K562 (cell line): ENCODE results near the gene TLN1. TPM values are rescaled to one million over a fixed set of nuclear protein-coding genes. Genes with fewer than 3 reads are reported as not detected.

Experiments
- ETV5 ChIP-seq: sonication (generic); formaldehyde crosslinking; IDR thresholded peaks from 2 replicates; pipeline ENCODE4 v1.4.0; 2020; ENCODE audit warnings: low read depth, mild to moderate bottlenecking, missing genetic modification reagents
- FOSL1 ChIP-seq: fragments of 200-800 bp; sonication (Bioruptor generic); conservative IDR thresholded peaks from 2 replicates; pipeline ENCODE4 v1.6.1; 2016; ENCODE audit warnings: missing genetic modification characterization, missing compliant biosample characterization
- ZBTB7A ChIP-seq: IDR thresholded peaks from 2 replicates; pipeline ENCODE4 v1.6.1; 2011; ENCODE audit warnings: low read depth, mild to moderate bottlenecking, low read length, moderate library complexity, borderline replicate concordance; ENCODE audit not compliant: control insufficient read depth
- polyA plus RNA-seq, 8 experiments: library from polyadenylated mRNA; depleted of rRNA in 4 of 8; stranded (reverse) in 5 of 8; unstranded in 3 of 8; fragments of >200 nt; fragmentation: Nextera tagmentation in 2 of 8; fragmentation: Illumina TruSeq in 1 of 8; extraction: Ambion mirVana in 2 of 8; extraction: Trizol in 1 of 8; gene quantifications; 2 replicates each; pipeline versions ENCODE4 v1.2.1 to v1.2.3, GENCODE V29; 2011 to 2014; ENCODE audit warnings: inconsistent platforms in 1 of 8, missing spikeins in 1 of 8
- total RNA-seq, 7 experiments: library from RNA; depleted of rRNA in 6 of 7; stranded (reverse); fragments of >200 nt in 6 of 7; fragmentation: Illumina TruSeq in 2 of 7; extraction: Trizol in 2 of 7; gene quantifications; 2 replicates each; pipeline versions ENCODE4 v1.2.1 to v1.2.3, GENCODE V29; 2011 to 2021; ENCODE audit warnings: low replicate concordance in 1 of 7
- TF ChIP-seq, protein P1 (sequence below): fragments of 450-650 bp; IDR thresholded peaks from 2 replicates; pipeline ENCODE4 v1.6.1; 2016; ENCODE audit warnings: mild to moderate bottlenecking, moderate library complexity

TLN1 gene
- total and polyA plus RNA-seq, 9 of the 15 experiments (the other 6 are each of a cell fraction or from before 2014, with no cell fraction given), result 3.6 to 240 (median 54.8) TPM

DNA sequence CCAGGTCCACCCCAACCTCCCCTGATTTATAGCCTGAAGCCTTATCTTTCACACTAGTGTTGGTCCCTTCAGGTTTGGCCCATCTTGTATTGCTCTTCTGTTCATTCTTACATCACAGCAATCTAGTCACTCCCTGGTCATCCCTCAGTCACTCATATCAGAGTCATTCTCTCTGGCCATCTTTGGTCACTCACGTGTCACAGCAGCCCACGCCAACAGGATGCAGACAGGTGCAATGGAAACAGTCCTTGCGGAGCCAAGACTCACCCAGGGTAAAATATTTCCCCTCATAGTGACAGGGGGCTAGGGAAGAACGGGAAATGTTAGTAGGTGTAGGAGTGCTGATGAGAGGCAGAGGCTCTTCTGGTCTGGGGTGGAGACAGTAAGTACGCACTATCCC is 21.5 kb upstream of the TLN1 start (continued):
- TF ChIP-seq, protein P1, sequence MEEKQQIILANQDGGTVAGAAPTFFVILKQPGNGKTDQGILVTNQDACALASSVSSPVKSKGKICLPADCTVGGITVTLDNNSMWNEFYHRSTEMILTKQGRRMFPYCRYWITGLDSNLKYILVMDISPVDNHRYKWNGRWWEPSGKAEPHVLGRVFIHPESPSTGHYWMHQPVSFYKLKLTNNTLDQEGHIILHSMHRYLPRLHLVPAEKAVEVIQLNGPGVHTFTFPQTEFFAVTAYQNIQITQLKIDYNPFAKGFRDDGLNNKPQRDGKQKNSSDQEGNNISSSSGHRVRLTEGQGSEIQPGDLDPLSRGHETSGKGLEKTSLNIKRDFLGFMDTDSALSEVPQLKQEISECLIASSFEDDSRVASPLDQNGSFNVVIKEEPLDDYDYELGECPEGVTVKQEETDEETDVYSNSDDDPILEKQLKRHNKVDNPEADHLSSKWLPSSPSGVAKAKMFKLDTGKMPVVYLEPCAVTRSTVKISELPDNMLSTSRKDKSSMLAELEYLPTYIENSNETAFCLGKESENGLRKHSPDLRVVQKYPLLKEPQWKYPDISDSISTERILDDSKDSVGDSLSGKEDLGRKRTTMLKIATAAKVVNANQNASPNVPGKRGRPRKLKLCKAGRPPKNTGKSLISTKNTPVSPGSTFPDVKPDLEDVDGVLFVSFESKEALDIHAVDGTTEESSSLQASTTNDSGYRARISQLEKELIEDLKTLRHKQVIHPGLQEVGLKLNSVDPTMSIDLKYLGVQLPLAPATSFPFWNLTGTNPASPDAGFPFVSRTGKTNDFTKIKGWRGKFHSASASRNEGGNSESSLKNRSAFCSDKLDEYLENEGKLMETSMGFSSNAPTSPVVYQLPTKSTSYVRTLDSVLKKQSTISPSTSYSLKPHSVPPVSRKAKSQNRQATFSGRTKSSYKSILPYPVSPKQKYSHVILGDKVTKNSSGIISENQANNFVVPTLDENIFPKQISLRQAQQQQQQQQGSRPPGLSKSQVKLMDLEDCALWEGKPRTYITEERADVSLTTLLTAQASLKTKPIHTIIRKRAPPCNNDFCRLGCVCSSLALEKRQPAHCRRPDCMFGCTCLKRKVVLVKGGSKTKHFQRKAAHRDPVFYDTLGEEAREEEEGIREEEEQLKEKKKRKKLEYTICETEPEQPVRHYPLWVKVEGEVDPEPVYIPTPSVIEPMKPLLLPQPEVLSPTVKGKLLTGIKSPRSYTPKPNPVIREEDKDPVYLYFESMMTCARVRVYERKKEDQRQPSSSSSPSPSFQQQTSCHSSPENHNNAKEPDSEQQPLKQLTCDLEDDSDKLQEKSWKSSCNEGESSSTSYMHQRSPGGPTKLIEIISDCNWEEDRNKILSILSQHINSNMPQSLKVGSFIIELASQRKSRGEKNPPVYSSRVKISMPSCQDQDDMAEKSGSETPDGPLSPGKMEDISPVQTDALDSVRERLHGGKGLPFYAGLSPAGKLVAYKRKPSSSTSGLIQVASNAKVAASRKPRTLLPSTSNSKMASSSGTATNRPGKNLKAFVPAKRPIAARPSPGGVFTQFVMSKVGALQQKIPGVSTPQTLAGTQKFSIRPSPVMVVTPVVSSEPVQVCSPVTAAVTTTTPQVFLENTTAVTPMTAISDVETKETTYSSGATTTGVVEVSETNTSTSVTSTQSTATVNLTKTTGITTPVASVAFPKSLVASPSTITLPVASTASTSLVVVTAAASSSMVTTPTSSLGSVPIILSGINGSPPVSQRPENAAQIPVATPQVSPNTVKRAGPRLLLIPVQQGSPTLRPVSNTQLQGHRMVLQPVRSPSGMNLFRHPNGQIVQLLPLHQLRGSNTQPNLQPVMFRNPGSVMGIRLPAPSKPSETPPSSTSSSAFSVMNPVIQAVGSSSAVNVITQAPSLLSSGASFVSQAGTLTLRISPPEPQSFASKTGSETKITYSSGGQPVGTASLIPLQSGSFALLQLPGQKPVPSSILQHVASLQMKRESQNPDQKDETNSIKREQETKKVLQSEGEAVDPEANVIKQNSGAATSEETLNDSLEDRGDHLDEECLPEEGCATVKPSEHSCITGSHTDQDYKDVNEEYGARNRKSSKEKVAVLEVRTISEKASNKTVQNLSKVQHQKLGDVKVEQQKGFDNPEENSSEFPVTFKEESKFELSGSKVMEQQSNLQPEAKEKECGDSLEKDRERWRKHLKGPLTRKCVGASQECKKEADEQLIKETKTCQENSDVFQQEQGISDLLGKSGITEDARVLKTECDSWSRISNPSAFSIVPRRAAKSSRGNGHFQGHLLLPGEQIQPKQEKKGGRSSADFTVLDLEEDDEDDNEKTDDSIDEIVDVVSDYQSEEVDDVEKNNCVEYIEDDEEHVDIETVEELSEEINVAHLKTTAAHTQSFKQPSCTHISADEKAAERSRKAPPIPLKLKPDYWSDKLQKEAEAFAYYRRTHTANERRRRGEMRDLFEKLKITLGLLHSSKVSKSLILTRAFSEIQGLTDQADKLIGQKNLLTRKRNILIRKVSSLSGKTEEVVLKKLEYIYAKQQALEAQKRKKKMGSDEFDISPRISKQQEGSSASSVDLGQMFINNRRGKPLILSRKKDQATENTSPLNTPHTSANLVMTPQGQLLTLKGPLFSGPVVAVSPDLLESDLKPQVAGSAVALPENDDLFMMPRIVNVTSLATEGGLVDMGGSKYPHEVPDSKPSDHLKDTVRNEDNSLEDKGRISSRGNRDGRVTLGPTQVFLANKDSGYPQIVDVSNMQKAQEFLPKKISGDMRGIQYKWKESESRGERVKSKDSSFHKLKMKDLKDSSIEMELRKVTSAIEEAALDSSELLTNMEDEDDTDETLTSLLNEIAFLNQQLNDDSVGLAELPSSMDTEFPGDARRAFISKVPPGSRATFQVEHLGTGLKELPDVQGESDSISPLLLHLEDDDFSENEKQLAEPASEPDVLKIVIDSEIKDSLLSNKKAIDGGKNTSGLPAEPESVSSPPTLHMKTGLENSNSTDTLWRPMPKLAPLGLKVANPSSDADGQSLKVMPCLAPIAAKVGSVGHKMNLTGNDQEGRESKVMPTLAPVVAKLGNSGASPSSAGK, result no peak
- TF ChIP-seq ETV5 (no peak), ZBTB7A (no peak), FOSL1 (tag) (no peak)
